SW480 (cell line): Measurements from ENCODE around the gene CALY.
"Not testable (repeated sequence)": the region's sequence is repeated elsewhere in the genome, so short reads cannot be mapped to it uniquely, and the experiment has no call there.

Experiments
- DNase-seq: peaks from one replicate; pipeline ENCODE4 v3.0.0-alpha.2; 2016; ENCODE audit warnings: low spot score

The CALY gene, protein sequence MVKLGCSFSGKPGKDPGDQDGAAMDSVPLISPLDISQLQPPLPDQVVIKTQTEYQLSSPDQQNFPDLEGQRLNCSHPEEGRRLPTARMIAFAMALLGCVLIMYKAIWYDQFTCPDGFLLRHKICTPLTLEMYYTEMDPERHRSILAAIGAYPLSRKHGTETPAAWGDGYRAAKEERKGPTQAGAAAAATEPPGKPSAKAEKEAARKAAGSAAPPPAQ

DNA sequence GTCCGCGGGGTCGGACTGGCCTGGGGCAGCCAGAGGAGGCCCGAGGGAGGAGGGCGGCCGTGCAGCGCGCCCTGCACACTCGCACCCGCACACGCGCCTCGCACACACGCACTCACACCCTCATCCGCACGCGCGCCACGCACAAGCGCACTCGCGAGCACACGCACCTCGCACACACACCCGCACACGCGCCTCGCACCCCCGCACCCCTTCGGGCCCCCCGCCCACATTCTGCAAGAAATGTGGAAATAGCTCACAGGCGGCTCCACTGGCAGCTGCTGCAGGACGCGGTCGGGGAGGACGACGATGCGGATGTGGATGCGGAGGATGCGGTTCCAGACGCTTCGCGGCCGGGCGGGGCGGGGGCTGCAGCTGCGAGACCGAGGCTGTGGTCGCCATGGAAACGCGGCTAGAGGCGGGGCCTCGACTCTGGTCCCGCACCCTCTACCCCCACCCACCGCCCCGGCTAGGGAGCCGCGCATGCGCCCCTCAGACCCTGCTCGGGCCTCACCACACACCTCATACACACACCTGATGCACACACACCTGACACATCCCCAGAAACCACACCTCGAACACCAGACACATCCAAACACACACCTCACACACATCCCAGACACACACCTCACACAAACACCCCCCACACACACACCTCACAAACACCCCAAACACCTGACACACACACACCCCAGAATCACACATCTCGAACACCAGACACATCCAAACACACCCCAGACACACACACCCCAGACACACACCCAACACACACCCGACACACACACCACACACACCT, at the start of gene CALY:
Gene CALY, minus strand, starts transcription at position 320 of the 793 bp plus-strand sequence. CDS start 7,907 bp downstream, outside the sequence.
- no peak for DNase-seq

DNA sequence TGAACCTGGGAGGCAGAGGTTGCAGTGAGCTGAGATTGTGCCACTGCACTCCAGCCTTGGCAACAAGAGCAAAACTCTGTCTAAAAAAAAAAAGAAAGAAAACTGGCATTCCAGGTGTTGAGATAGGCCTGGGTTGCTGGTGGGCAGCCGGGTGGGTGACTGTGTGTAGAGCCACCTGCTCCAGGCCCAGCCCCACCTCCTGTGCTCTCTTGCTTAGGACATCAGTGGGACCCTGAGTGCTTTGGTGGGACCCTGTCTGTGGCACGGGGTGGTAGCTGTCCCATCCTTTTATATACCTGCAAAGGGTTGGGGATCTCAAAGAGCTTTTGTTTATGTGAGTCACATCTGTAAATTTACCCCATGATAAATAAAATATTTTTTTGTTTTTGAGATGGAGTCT, 48.5 kb upstream of the CALY start:
- no peak for DNase-seq

DNA sequence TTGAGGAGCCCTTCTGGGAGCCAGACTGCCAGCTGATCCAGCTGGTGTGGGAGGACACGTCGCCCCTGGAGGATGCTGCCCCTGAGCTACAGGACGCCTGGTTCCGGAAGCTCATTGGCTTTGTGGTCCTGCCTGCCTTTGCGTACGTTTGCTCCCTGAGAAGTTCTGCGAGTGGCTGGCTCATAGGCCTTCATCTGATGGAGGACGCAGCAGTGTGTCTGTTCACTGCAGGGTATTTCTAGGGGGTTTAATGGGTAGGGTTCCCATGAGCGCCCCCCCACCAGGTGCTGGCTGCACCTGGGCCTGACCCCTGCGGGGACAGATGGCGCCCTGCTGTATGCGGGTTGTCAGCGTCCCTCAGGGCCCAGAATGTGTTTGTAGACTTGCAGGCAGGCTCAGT, 47.4 kb upstream of the CALY start:
- no peak for DNase-seq

DNA sequence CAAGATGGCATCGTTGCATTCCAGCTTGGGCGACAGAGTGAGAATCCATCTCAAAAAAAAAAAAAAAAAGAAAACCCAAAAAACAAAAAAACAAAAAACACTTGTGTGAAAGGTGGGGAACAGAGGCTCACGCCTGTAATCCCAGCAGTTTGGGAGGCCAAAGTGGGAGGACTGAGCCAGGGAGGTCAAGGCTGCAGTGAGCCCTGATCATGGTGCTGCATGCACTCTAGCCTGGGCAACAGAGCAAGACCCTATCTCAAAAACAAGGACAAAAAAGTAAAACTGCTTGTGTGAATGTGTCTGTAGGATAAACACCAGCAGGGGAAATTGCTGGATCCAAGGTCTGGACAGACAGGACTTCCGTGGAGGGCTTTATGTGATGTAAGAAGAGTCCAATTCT, 46.9 kb upstream of the CALY start:
- no peak for DNase-seq

DNA sequence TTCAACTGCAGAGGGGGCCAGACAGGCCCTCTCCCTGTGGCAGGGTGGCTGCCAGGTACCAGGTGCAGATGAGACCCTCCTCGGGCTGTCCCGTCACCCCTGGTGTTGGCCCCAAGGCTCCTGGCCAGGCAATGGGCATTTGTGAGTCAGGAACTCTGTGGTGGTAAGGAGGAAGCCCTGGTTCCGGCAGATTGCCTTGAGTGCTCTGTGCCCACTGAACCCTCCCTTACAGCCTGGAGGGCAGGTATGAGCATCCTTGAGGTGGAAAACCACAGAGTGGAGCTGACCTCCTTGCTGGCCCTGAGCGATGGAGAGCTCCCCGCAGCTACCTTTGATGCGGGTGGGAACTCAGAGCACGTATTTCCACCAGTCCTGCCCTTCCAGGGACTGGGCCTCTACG, 44.3 kb upstream of the CALY start:
- no peak for DNase-seq

DNA sequence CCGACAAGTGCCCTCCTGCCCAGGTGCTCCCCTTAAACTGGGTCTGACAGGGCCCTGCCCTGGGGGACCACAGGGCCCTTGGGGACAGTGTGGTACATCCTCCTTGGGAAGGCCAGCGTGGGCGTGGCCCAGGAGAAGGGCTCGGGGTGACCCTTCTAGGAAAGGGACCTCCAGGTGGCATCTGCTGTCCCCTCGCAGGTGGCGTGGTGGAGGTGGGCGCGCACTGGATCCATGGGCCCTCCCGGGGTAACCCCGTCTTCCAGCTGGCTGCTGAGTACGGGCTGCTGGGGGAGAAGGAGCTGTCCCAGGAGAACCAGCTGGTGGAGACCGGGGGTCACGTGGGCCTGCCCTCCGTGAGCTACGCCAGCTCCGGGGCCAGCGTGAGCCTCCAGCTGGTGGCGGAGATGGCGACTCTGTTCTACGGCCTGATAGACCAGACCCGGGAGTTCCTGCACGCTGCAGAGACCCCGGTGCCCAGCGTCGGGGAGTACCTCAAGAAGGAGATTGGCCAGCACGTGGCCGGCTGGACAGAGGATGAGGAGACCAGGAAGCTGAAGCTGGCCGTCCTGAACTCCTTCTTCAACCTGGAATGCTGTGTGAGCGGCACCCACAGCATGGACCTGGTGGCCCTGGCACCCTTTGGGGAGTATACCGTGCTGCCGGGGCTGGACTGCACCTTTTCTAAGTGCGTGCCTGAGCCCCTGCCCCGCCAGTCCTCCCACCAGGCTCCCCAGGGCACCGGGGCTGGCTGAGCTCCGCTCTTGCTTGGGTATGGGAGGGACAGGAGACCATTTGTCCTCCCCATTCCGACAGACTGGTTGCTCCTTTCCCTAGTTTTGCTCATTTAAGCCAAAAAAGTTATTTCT, 43.3 kb upstream of the CALY start:
- no peak for DNase-seq

DNA sequence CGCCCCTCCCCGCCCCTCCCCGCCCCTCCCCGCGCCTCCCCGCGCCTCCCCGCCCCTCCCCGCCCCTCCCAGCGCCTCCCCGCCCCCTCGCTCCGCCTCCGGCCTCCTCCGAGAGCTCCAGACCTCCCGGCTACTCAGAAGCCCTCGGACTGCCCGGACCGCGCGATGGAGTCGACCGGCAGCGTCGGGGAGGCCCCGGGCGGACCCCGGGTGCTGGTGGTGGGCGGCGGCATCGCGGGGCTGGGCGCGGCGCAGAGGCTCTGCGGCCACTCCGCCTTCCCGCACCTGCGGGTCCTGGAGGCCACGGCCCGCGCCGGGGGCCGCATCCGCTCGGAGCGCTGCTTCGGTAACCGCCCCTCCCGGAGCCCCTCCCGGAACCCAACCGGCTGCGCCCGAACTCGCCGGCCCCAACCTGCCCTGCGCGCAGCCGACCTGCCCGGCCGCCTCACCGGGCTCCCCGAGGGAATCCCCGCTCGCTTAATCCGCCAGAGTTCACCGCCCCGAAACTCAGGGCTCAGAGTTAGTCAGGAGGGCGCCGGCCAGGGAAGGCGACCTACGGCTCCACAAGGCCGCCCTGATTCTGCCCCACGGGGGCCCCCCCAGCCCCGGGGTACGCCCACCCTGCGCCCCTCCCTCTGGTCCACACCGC, 42.6 kb upstream of the CALY start, which contains the start of gene PAOX:
Gene PAOX, plus strand, starts transcription at position 111 of the 649 bp plus-strand sequence. Its CDS starts 55 bp downstream, at position 166.
- peak; percentile 49 for DNase-seq

DNA sequence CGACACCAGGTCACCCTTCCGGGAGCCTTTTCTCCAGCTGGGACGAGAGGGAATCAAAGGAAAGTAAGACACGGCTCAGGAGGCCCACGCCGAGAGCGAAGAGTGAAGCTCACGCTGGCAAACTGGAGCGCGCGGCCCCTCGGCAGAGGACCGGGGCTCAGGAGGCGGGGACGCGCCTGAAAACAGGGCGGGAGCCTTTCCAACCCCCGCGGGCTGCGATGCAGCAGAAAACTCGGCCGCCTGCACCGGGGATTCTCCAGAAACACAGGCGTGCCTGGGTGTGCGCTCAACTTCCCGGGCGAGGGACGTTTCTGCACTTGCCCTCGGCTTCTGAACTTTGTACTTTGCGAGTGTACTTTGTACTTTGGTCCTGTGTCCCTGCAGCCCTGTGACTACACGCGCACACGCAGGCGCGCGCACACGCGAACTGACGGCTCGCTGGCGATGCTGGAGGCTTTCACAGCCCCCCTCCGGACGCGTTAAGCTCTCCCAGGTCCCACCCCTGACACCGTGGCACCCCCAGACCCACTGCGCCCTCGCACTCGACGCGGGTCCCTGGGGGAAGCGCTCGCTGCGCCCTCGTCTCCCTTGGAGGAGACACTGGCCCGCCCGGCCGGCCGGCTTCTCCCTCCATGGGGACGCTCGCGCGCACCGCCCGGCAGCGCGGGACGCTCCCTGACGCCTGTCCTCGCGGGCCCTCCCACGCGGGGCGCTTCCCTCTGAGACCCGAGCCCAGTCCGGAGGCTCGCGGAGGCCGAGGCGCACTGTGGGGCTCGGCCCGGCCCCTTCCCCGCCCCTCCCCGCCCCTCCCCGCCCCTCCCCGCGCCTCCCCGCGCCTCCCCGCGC, 41.8 kb upstream of the CALY start:
- DNase-seq = peak; percentile 48

DNA sequence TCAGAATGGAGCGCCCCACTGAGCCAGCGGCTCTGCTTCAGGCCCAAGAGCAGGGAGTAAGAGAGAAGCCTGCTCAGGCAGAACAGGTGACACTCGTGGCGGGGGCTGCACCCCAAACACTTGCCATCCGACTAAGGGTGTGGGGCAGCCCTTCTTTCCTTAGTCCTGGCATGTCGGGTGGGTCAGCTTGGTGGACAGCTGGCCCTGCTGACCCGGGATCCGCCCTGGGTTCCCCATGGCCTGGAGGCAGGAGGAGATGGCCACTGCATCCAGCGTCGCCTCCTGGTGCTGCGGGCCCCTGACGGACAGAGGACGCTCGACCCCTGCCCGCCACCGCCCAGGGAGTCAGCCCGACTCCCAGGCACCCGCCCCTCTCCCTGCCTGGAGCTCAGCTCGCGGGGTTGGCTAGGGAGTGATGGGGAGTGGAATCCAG, 41.1 kb upstream of the CALY start:
- no peak for DNase-seq

DNA sequence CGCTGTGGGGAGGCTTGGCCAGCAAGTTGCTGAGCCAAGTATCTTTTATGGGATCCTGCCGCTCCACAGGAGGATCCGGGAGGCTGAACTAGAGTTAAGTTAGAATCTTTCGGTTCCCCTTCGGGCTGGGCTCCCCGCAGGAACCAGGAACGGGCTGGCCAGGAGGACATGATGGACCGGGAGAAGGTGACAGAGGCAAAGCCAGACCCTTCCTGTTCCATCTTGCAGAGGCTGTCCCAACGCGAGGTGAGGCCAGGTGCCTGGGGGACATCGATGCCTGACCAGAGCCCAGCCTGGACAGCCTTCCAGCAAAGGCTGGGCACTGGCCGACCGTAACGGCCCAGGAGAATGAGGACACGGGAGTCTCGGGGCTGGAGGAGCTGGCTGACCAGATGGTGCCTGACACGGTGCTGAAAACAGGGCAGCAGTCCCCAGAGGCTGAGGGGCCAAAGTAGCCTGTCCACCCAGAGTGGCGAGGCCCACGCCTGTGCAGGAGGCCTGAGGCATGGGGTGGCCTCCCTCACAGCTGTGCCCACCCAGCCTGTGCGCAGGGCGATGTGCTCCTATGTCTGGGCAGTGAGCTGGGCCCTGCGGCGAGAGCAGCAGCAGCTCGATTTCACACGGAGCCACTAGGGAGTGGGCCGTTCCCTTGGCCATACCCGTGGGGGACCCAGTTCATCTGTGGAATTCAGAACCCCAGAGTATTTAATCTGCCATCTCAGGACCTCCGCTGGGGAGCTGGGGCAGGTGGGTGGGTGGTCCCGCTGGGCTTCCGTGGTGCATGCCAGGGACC, 40.5 kb upstream of the CALY start:
- DNase-seq = no peak

DNA sequence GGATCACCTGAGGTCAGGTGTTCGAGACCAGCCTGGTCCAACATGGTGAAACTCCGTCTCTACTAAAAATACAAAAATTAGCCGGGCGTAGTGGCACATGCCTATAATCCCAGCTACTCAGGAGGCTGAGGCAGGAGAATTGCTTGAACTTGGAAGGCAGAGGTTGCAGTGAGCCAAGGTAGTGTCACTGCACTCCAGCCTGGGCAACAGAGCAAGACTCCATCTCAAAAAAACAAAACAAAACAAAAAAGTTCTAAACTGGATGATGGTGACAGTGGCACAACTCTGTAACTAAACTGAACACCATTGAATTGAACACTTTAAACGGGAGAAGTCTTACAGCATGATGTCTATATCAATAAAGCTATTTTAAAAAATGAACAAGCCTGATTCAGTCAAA, 39.5 kb upstream of the CALY start:
- not testable (repeated sequence) for DNase-seq

DNA sequence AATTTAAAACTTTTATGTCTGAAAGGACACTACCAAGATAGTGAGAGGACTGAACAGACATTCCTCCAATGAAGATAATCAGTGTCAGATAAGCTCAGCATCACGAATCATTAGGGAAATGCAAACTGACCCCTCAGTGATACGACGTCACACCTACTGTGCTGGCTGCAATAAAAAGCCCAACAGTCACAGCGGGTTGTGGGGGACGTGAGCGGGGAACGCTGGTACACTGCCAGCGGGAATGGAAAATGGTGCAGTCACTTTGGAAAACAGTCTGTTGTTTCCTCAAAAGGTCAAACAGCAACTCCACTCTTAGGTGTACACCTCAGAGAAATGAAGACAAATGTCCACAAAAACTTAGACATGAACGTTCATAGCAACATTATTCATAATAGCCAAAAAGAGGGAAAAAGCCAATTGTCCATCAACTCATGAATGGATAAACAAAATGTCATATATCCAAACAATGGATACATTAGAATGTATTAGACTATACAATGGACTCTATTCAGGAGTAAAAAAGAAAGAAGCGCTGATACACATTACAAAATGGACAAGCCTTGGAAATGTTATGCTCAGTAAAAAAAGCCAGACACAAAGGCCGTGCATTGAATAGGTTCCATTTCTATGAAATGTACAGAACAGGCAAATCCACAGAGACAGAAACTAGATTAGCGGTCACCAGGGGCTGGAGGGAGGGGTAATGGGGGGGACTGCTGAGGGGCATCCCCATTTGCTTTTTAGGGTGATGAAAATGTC, 38.8 kb upstream of the CALY start:
- no peak for DNase-seq

DNA sequence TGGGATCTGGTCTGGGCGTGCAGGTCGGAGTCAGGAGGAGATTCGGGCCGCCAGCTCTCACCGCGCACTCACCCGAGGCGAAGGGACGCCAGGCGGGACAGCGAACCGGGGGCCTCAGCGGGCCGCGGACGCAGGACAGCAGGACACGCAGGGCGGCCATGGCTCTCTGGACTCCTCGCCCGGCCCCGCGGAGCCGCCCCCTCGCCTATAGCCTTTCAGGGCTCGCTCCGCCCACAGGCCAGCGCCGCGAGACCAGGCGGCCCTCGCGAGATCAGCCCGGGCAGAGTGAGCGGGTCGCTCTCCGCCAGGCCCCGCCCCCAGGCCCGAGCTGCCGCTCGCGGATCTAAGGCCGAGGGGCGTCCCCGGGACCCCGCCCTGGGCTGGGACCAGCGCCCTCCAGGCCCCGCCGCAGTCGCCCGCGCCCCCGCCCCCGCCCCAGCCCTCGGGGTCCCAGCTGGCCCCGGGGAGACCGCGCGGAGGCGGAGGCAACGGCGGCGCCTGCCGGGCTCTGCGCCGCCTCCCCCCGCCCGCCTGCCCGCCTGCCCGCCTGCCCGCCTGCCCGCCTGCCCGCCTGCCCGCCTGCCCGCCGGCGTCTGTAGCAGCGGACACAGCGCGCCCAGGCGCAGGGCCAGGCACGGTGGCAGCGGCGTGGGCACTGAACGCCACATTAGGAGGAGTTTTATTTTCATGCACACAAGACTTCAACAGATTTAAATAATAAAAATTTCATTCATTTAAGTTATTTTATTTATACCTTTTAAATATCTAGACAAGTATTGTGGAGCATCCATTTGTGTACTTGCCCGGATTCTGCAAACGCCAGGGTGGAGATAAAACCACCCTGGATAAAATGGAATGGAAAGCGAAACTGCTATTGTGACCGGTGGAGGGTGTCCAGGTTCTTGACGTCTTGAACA, 36.7 kb upstream of the CALY start, which contains the start of gene ECHS1:
Gene ECHS1, minus strand, starts transcription at position 181 of the 917 bp plus-strand sequence. Its CDS starts 21 bp downstream, at position 160.
- peak; percentile 84 for DNase-seq

DNA sequence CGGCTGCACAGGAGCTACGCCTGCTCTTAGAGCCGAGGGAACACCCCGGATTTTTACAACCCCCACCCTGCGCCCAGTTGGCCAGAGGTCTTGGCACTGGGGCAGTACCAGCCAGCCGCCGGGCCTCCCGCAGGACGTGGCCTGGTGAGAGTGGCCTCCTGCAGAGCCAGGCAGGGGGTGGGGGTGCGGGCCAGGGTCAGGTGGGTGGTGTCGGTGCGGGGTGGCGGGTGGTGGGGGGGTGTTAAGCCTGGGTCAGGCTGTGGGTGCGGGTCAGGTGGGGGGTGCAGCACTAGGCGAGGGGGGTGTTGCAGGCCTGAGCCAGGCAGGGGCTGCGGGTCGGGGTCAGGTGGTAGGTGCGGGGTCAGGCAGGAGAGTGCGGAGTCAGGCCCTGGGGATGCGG, 35.8 kb upstream of the CALY start:
- DNase-seq = no peak

DNA sequence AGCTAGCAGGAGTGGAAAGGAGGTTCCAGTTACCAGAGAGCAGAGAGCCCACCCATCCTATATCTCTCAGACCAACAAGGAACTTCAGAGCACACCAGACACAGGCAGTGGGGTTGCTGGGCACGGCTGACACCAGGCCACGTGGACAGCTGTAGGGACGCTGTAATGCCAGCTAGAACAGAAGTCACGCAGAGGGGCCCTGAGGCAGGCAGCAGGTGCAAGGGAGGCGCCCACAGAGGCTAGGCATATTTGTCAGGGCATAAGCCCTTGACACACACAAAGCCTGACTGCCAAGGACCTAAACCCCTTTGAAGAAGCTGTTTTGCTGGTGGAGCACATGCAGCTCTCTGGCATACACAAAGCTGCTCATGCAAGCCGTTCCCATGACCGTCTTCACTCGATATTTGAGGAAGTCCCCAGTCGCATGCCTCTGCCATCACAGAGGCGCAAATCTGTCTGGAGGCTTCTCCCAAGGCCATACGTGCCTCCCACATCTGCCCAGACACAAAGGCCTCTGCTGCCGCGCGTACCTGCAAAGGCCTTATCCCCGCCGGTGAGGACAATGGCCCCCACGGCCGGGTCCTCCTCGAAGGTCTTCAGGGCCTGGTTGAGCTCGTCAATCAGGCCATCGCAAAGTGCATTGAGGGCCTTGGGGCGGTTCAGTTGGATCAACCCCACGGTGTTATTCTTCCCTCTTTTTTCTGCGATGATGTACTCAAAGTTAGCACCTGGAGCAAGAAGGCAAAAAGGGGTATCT, 33.5 kb upstream of the CALY start:
- no peak for DNase-seq

DNA sequence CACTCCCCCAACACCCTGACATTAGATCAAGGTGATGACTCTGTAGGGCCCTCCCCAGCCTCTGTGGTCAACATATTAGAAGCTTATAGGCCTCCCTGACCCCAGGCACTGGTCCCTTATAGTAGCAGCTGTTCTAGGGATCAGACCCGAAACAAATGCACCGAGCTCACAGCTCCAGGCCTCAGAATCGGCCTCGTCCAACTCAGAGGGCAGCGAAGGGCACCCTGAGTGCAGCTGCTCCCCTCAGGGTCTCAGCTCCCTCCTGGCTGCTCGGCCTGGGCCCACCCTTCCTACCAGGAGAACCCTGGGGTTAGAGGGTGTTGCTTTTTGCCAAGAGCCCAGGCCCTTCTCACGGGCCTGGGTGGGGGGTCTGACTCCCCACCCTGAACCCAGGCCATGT, 31.5 kb upstream of the CALY start:
- DNase-seq = no peak

DNA sequence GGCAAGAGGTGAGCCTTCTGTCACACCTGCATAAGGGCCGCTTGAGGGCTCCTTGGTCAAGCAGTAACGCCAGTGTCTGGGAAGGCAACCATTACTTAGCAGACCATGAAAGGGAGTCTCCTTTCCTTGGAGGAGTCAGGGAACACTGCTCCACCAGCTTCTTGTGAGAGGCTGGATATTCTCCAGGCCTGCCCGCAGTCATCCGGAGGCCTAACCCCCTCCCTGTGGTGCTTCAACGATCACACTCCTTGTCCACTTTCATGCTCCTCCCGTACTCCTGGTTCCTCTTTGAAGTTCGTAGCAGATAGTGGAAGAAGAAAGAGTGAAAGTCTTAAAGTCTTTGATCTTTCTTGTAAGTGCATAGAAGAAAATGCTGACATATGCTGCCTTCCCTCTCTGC, 30.8 kb upstream of the CALY start:
- not testable (repeated sequence) for DNase-seq

DNA sequence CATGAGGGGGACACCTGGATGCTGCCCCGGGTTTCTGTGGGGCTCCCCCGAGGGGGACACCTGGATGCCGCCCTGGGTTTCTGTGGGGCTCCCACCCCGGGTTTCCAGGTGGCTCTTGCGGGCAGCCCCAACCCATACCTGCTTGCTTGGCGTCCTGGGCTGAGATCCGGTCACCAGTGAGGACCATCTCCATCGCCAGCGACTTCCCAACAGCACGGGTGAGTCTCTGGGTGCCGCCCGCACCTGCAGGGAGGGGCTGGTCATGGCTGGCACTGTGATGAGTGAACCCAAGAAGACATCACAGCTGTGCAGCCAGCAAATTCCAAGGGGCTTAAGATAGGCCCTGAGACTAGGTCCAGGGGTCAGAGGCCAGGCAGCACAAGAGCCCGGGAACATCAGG, 30.1 kb upstream of the CALY start:
- no peak for DNase-seq
